HL-60 (cell line): ENCODE results near the gene SIGMAR1.

ENCODE experiments used
- DNase-seq, 2 experiments: peaks; one replicate each; pipeline ENCODE4 v3.0.0-alpha.2; 2010 to 2020; ENCODE audit warnings: low read depth in 1 of 2, low spot score in 1 of 2
- H3K27ac ChIP-seq: fragments of 250-450 bp; sonication (Bioruptor Pico); replicated peaks from 2 replicates; pipeline ENCODE4 v1.5.1; 2020; ENCODE audit warnings: mild to moderate bottlenecking, moderate library complexity
- H3K27me3 ChIP-seq: fragments of 250-450 bp; sonication (Bioruptor Pico); 2 replicates; pipeline ENCODE4 v1.5.1; 2021; ENCODE audit warnings: mild to moderate bottlenecking, moderate library complexity; ENCODE audit not compliant: insufficient read depth, poor library complexity, severe bottlenecking
- H3K4me3 ChIP-seq: replicated peaks from 2 replicates; pipeline ENCODE4 v1.5.1; 2011; ENCODE audit warnings: mild to moderate bottlenecking, control low read depth, low read length; ENCODE audit not compliant: insufficient read depth
- CTCF ChIP-seq: IDR thresholded peaks from one replicate; pipeline ENCODE4 v1.5.1; 2011; ENCODE audit warnings: low read length, control low read depth, inconsistent platforms; ENCODE audit not compliant: insufficient read depth
- GABPA ChIP-seq: IDR thresholded peaks from 2 replicates; pipeline ENCODE4 v1.6.1; 2012; ENCODE audit warnings: low read depth
- POLR2AphosphoS5 ChIP-seq: IDR thresholded peaks from 2 replicates; pipeline ENCODE4 v1.6.1; 2012; ENCODE audit warnings: low read depth
- REST ChIP-seq: IDR thresholded peaks from 2 replicates; pipeline ENCODE4 v1.6.1; 2012; ENCODE audit warnings: low read depth; ENCODE audit not compliant: insufficient replicate concordance
- SPI1 ChIP-seq: IDR thresholded peaks from 2 replicates; pipeline ENCODE4 v1.6.1; 2012; ENCODE audit warnings: low read depth, mild to moderate bottlenecking, borderline replicate concordance
- long read RNA-seq: library from polyadenylated mRNA; unstranded; transcript quantifications from one replicate; pipeline ENCODE4 v2.0.0, GENCODE V29; 2020

SIGMAR1 gene
- long read RNA-seq, transcript SIGMAR1-207 (3 exons, 610 nt) = minor isoform, 36 of 664 reads
- long read RNA-seq, transcript SIGMAR1-205 (3 exons, 840 nt) = minor isoform, 34 of 664 reads
- long read RNA-seq, transcript SIGMAR1-201 (4 exons, 1,656 nt) = major isoform, 533 of 664 reads
- long read RNA-seq, transcript SIGMAR1-202 (4 exons, 1,582 nt) = minor isoform, 17 of 664 reads
- long read RNA-seq, partial matches to known transcripts = 4 of 664 reads
- long read RNA-seq, other reads (novel, unspliced or antisense) = 36 of 664 reads

GRCh38 chr9:34637356-34638137 is at the start of gene SIGMAR1:
Gene SIGMAR1 (minus strand): TSS chr9:34637787. CDS start chr9:34637697, 90 bp downstream.
- Histone ChIP-seq H3K4me3 (peak within 1 kb of the TSS; percentile 56), H3K27ac (peak within 1 kb of the TSS; percentile 89), H3K27me3 (no peaks in the 10 kb centered on the region)
- peak; percentile 88 to 93 for DNase-seq
- TF ChIP-seq SPI1 (no peak), REST (peak; percentile 62), CTCF (no peak), POLR2AphosphoS5 (peak; percentile 67), GABPA (no peak; the same call in 1 of the 2 replicates)

- H3K27me3 ChIP-seq = no peaks in the 10 kb centered on the region
- no peak overlapping the region for H3K27ac ChIP-seq
- no peak for DNase-seq
- no peak overlapping the region for H3K4me3 ChIP-seq
- TF ChIP-seq REST = no peak
- no peak for TF ChIP-seq SPI1
- no peak for TF ChIP-seq GABPA
- TF ChIP-seq CTCF = no peak
- TF ChIP-seq POLR2AphosphoS5 = no peak
Observed at GRCh38 chr9:34686732-34687131, 49.1 kb upstream of the SIGMAR1 start.

GRCh38 chr9:34686231-34686630 is 48.6 kb upstream of the SIGMAR1 start:
- DNase-seq = no peak
- TF ChIP-seq GABPA (no peak), SPI1 (no peak), POLR2AphosphoS5 (no peak), CTCF (no peak), REST (no peak)
- Histone ChIP-seq H3K27me3 (no peaks in the 10 kb centered on the region), H3K4me3 (no peak overlapping the region), H3K27ac (no peak overlapping the region)
